Ovary (tissue), 3 donors: ENCODE data around the gene UBE2G1.

ENCODE experiments used
- CTCF ChIP-seq, 3 donors: fragments of 450-650 bp in 2 of 3; fragments of 200-600 bp in 1 of 3; IDR thresholded peaks; one replicate each; pipeline versions ENCODE4 v1.5.1 to v1.8.0; 2016 to 2022; ENCODE audit warnings: antibody characterized with exemption in 3 of 3, mild to moderate bottlenecking in 1 of 3
- POLR2A ChIP-seq: fragments of 450-650 bp; IDR thresholded peaks from one replicate; pipeline ENCODE4 v1.6.1; 2017; ENCODE audit warnings: antibody characterized with exemption, mild to moderate bottlenecking, moderate library complexity
- donor health status: DM: no; HTN: no; CAD: no.

DNA sequence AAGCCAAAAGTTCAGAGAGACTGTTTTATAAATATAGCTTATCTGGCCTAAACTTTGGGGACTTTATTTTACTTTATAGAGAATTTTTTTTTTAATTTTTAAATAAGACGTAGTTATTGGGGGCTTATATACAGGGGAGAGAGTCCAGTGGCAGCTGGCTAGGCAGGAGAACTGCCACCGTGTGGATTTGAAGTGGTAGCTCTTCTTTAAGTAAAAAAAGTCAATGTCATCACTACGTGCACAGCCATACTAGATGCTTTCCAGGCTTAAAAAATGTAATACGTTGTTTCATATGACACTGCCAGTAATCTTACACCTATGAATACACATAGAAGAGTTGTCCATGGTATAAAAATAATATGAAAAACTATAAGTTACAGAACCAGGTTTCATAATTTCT, 70.8 kb downstream of the UBE2G1 start:
- no peak for TF ChIP-seq POLR2A
- TF ChIP-seq CTCF (IDR thresholded peaks at IDR 0.05): no peak
